Measurements from ENCODE around the gene MET. TPM values are rescaled to one million over a fixed set of nuclear protein-coding genes. Genes with fewer than 3 reads are reported as not detected.

The MET gene
- total RNA-seq, 1 experiment from 2014 or later, result 5.0 TPM

DNA sequence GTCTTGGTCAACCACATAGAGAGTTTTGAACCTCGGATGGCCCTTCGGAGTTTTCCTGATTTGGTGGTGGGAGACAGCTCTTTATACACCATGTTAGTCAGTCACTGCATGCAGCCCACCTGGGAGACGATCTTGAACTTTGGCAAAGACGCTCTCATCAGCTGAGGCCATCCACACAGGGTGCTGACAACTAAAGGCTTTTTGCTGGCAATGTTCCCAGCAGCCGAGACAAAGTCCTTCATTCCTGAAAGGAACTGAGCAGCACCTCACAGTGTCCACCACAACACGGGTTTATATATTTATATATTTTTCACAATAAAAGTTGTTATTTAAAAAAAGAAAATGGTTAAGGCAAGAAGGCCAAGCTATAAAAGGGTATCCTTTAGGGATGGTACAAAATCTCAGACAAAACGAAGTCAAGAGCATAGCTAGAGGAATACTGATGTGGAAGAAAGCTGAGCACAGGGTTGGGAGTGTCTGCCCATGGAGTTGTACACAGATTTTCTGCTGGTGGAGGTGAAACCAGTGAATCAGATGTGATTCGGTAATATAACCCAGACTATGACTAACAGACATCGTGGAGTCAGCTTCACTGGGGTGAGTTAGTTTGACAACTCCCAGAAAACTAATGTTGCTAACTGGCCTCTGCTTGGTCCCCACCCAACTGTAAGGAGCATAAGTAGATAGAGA is 163.0 kb downstream of the MET start:
- Histone ChIP-seq H2AK5ac (ENCODE audit: insufficient read length, low read length) (no peak overlapping the region), H3K4me1 (ENCODE audit: insufficient read depth, low read length) (no peaks in the 10 kb centered on the region), H3K23me2 (ENCODE audit: insufficient read length, low read depth, low read length, poor library complexity, severe bottlenecking) (no peaks in the 10 kb centered on the region), H3K14ac (ENCODE audit: insufficient read depth, low read length) (no peak overlapping the region), H2BK15ac (ENCODE audit: low read depth, low read length) (no peak overlapping the region), H3K79me1 (ENCODE audit: insufficient read depth, low read depth, low read length, poor library complexity, severe bottlenecking) (no peaks in the 10 kb centered on the region), H3K9me3 (ENCODE audit: control insufficient read depth, low read depth, low read length) (no peaks in the 10 kb centered on the region), H3K4ac (ENCODE audit: low read depth, low read length) (no peak overlapping the region), H3K18ac (ENCODE audit: insufficient read length, low read depth, low read length) (no peak overlapping the region), H3K27me3 (ENCODE audit: insufficient read depth, low read length) (no peaks in the 10 kb centered on the region), H4K20me1 (ENCODE audit: control insufficient read depth, insufficient read depth, insufficient read length) (no peaks in the 10 kb centered on the region), H3T11ph (ENCODE audit: low read length) (no peak overlapping the region), H3K4me2 (ENCODE audit: insufficient read depth, insufficient read length, low read length) (no peak overlapping the region), H4K8ac (replicated peaks; ENCODE audit: insufficient read length, low read depth, low read length) (no peak overlapping the region), H2AFZ (ENCODE audit: low read length) (no peak overlapping the region), H2BK12ac (ENCODE audit: insufficient read length, low read depth, low read length) (no peak overlapping the region), H2BK20ac (ENCODE audit: low read depth, low read length, poor library complexity, severe bottlenecking) (no peak overlapping the region), H3K9ac (ENCODE audit: extremely low read depth, insufficient read length, low read length) (no peak overlapping the region), H4K91ac (ENCODE audit: insufficient read length, low read depth, low read length) (no peak overlapping the region), H2BK5ac (ENCODE audit: insufficient read length, low read length) (no peak overlapping the region), H3K23ac (ENCODE audit: insufficient read length, low read depth, low read length) (no peak overlapping the region), H2BK120ac (ENCODE audit: low read depth, low read length, poor library complexity, severe bottlenecking) (no peak overlapping the region), H3K27ac (ENCODE audit: insufficient read length, low read depth, low read length) (no peak overlapping the region), H4K5ac (ENCODE audit: insufficient read length, low read depth, low read length) (no peak overlapping the region), H3K79me2 (ENCODE audit: insufficient read depth, low read length) (no peaks in the 10 kb centered on the region), H3K56ac (ENCODE audit: insufficient read length, low read depth, low read length) (no peak overlapping the region)
- Mint-ChIP-seq H3K4me3 (no peak overlapping the region), H3K4me1 (no peaks in the 10 kb centered on the region), H3K27me3 (ENCODE audit: low read depth) (no peaks in the 10 kb centered on the region), H3K27ac (no peak overlapping the region), H3K9me3 (no peaks in the 10 kb centered on the region), H3K36me3 (ENCODE audit: insufficient read depth in 1 of 3, low read depth in 3 of 3) (no peaks in the 10 kb centered on the region)
- WGBS (ENCODE audit: extremely low coverage, insufficient read length, low lambda C conversion rate), result no CpG with 5 or more reads among the region's 9 CpGs
- no peak for DNase-seq
- TF ChIP-seq, protein P1, sequence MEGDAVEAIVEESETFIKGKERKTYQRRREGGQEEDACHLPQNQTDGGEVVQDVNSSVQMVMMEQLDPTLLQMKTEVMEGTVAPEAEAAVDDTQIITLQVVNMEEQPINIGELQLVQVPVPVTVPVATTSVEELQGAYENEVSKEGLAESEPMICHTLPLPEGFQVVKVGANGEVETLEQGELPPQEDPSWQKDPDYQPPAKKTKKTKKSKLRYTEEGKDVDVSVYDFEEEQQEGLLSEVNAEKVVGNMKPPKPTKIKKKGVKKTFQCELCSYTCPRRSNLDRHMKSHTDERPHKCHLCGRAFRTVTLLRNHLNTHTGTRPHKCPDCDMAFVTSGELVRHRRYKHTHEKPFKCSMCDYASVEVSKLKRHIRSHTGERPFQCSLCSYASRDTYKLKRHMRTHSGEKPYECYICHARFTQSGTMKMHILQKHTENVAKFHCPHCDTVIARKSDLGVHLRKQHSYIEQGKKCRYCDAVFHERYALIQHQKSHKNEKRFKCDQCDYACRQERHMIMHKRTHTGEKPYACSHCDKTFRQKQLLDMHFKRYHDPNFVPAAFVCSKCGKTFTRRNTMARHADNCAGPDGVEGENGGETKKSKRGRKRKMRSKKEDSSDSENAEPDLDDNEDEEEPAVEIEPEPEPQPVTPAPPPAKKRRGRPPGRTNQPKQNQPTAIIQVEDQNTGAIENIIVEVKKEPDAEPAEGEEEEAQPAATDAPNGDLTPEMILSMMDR (conservative IDR thresholded peaks at IDR 0.05), result no peak

All from H9 (cell line).